Peyer's patch (tissue), 4 donors: ENCODE measurements around the gene VDAC1.

Source experiments
- CTCF ChIP-seq, 6 experiments: fragments of 450-650 bp in 4 of 6; fragments of 200-600 bp in 2 of 6; sonication (generic) in 1 of 6; IDR thresholded peaks; one replicate each; pipeline ENCODE4 v1.5.1; 2017 to 2019; ENCODE audit warnings: antibody characterized with exemption in 6 of 6, mild to moderate bottlenecking in 3 of 6, moderate library complexity in 1 of 6
- POLR2A ChIP-seq, 2 donors: fragments of 450-650 bp; IDR thresholded peaks; one replicate each; pipeline ENCODE4 v1.5.1; 2017; ENCODE audit warnings: antibody characterized with exemption in 2 of 2, mild to moderate bottlenecking in 2 of 2, moderate library complexity in 2 of 2

GRCh38 chr5:134024811-134025210, 20.0 kb upstream of the VDAC1 start:
- no peak for TF ChIP-seq POLR2A (IDR thresholded peaks at IDR 0.05)
- TF ChIP-seq CTCF (IDR thresholded peaks at IDR 0.05): no peak
